ENCODE measurements around the gene IRF2BPL.
A peak's percentile ranks its signal among the peaks of the same experiment; 100 is the strongest.
"Not testable (repeated sequence)": the region's sequence is repeated elsewhere in the genome, so short reads cannot be mapped to it uniquely, and the experiment has no call there.

The IRF2BPL gene

GRCh38 chr14:77033622-77034589 lies 5.4 kb upstream of the IRF2BPL start:
- peak; percentile 63 for DNase-seq (ENCODE audit: low read depth)

- peak; percentile 62 for DNase-seq (ENCODE audit: low read depth)
Measured at GRCh38 chr14:77032844-77033621, 4.5 kb upstream of the IRF2BPL start.

GRCh38 chr14:77032491-77032843 lies 4.0 kb upstream of the IRF2BPL start:
- no peak for DNase-seq (ENCODE audit: low read depth)

- DNase-seq (ENCODE audit: low read depth), result no peak
Measured at GRCh38 chr14:77031759-77032490, 3.4 kb upstream of the IRF2BPL start.

GRCh38 chr14:77027538-77028383 lies 747 bp downstream of the IRF2BPL start:
- peak; percentile 50 for DNase-seq (ENCODE audit: low read depth)

GRCh38 chr14:77026930-77027537 lies 1.5 kb downstream of the IRF2BPL start:
- DNase-seq (ENCODE audit: low read depth), result peak; percentile 38

- no peak for DNase-seq (ENCODE audit: low read depth)
Measured at GRCh38 chr14:77026166-77026929, 2.2 kb downstream of the IRF2BPL start.

- no peak for DNase-seq (ENCODE audit: low read depth)
Measured at GRCh38 chr14:77025744-77026165, 2.8 kb downstream of the IRF2BPL start.

GRCh38 chr14:77024171-77024691 lies 4.3 kb downstream of the IRF2BPL start:
- peak; percentile 44 for DNase-seq (ENCODE audit: low read depth)

GRCh38 chr14:77023001-77023996 lies 5.2 kb downstream of the IRF2BPL start:
- no peak for DNase-seq (ENCODE audit: low read depth)

GRCh38 chr14:77022236-77022852 lies 6.2 kb downstream of the IRF2BPL start:
- no peak for DNase-seq (ENCODE audit: low read depth)

GRCh38 chr14:77021424-77021823 lies 7.1 kb downstream of the IRF2BPL start:
- not testable (repeated sequence) for DNase-seq (ENCODE audit: low read depth)

- no peak for DNase-seq (ENCODE audit: low read depth)
Measured at GRCh38 chr14:77018785-77019184, 9.7 kb downstream of the IRF2BPL start.

- DNase-seq (ENCODE audit: low read depth), result no peak
Measured at GRCh38 chr14:77017666-77018065, 10.8 kb downstream of the IRF2BPL start.

GRCh38 chr14:77014734-77015133 lies 13.8 kb downstream of the IRF2BPL start:
- DNase-seq (ENCODE audit: low read depth), result no peak

GRCh38 chr14:77014004-77014604 lies 14.4 kb downstream of the IRF2BPL start:
- no peak for DNase-seq (ENCODE audit: low read depth)

GRCh38 chr14:77012193-77012765 lies 16.2 kb downstream of the IRF2BPL start:
- DNase-seq (ENCODE audit: low read depth), result no peak

Measured in activated T-cell treated with anti-CD3 and anti-CD28 coated beads for 1 hour (primary cell).